SK-N-SH (cell line): ENCODE results near the gene INO80. TPM values are rescaled to one million over a fixed set of nuclear protein-coding genes. Genes with fewer than 3 reads are reported as not detected.

Experiments
- CTCF ChIA-PET: fragments of 300-600, 350-600 bp; formaldehyde crosslinking; extraction: SDS; loops from one replicate; lab custom pipeline; 2021; lab: Yijun Ruan, JAX
- POLR2A ChIA-PET: fragments of 350-600 bp; sonication (Branson Sonifier 250); formaldehyde crosslinking; extraction: SDS; loops from one replicate; lab custom pipeline; 2020; ENCODE audit warnings: antibody characterized with exemption, inconsistent platforms; lab: Yijun Ruan, JAX
- DNase-seq: peaks from one replicate; pipeline ENCODE4 v3.0.0; 2012
- H2AFZ ChIP-seq: fragments of 200-600 bp; sonication (generic); 2 replicates; pipeline ENCODE4 v1.8.1; 2016; ENCODE audit warnings: antibody characterized with exemption, mild to moderate bottlenecking, low read depth
- H3F3A ChIP-seq: fragments of 200-600 bp; sonication (generic); replicated peaks from 2 replicates; pipeline ENCODE3; 2016; ENCODE audit warnings: antibody characterized with exemption, mild to moderate bottlenecking; ENCODE audit not compliant: insufficient read depth
- H3K27ac ChIP-seq, 2 experiments: fragments of 200-500 bp in 1 of 2; fragments of 200-600 bp in 1 of 2; sonication (Bioruptor generic) in 1 of 2; sonication (generic), shearing (Covaris generic) in 1 of 2; 2 replicates each; pipeline versions ENCODE4 v1.5.1 to v1.6.1; 2014 to 2016; ENCODE audit warnings: low read depth in 2 of 2, inconsistent platforms in 1 of 2, low read length in 1 of 2, mild to moderate bottlenecking in 1 of 2, mixed read lengths in 1 of 2
- H3K27me3 ChIP-seq: fragments of 200-600 bp; sonication (generic), shearing (Covaris generic); 2 replicates; pipeline ENCODE4 v1.6.1; 2016; ENCODE audit warnings: mixed run types; ENCODE audit not compliant: insufficient read depth
- H3K36me3 ChIP-seq, 2 experiments: fragments of 200-500 bp in 1 of 2; fragments of 200-600 bp in 1 of 2; sonication (Bioruptor generic) in 1 of 2; sonication (generic) in 1 of 2; replicated peaks in 1 of 2; 2 replicates each; pipeline versions ENCODE3 to v1.5.1; 2014 to 2016; ENCODE audit warnings: low read length in 1 of 2, mild to moderate bottlenecking in 1 of 2; ENCODE audit not compliant: insufficient read depth in 2 of 2, control insufficient read depth in 1 of 2
- H3K4me1 ChIP-seq, 2 experiments: fragments of 200-500 bp in 1 of 2; fragments of 200-600 bp in 1 of 2; sonication (Bioruptor generic) in 1 of 2; sonication (generic), shearing (Covaris generic) in 1 of 2; 2 replicates each; pipeline versions ENCODE4 v1.5.1 to v1.6.1; 2014 to 2016; ENCODE audit warnings: low read depth in 1 of 2, low read length in 1 of 2, mixed run types in 1 of 2; ENCODE audit not compliant: insufficient read depth in 2 of 2, control insufficient read depth in 1 of 2
- H3K4me2 ChIP-seq: fragments of 200-600 bp; sonication (generic), shearing (Covaris generic); 2 replicates; pipeline ENCODE4 v1.6.1; 2017; ENCODE audit warnings: mixed run types
- H3K4me3 ChIP-seq, 2 experiments: fragments of 200-500 bp in 1 of 2; fragments of 200-600 bp in 1 of 2; sonication (Bioruptor generic) in 1 of 2; sonication (generic), shearing (Covaris generic) in 1 of 2; 2 replicates each; pipeline versions ENCODE4 v1.5.1 to v1.8.1; 2014 to 2016; ENCODE audit warnings: low read depth in 2 of 2, inconsistent platforms in 1 of 2, low read length in 1 of 2, mild to moderate bottlenecking in 1 of 2, mixed read lengths in 1 of 2, moderate library complexity in 1 of 2
- H3K79me2 ChIP-seq: fragments of 200-600 bp; sonication (generic); 2 replicates; pipeline ENCODE4 v1.8.1; 2017; ENCODE audit warnings: mild to moderate bottlenecking; ENCODE audit not compliant: insufficient read depth
- H3K9ac ChIP-seq: fragments of 200-600 bp; sonication (generic); 2 replicates; pipeline ENCODE4 v1.6.1; 2017; ENCODE audit warnings: mixed run types
- H3K9me2 ChIP-seq: fragments of 200-600 bp; sonication (generic); 2 replicates; pipeline ENCODE4 v1.6.1; 2017; ENCODE audit warnings: mixed run types
- H3K9me3 ChIP-seq: fragments of 200-600 bp; sonication (generic); 2 replicates; pipeline ENCODE4 v1.6.1; 2017; ENCODE audit warnings: mixed run types, mild to moderate bottlenecking, moderate library complexity
- H4K20me1 ChIP-seq: fragments of 200-600 bp; sonication (generic); 2 replicates; pipeline ENCODE4 v1.6.1; 2017; ENCODE audit warnings: mild to moderate bottlenecking, mixed run types; ENCODE audit not compliant: insufficient read depth
- CHD2 ChIP-seq: fragments of 150-350 bp; IDR thresholded peaks from 2 replicates; pipeline ENCODE4 v1.6.1; 2018; ENCODE audit warnings: low read length; ENCODE audit not compliant: partially characterized antibody
- CTCF ChIP-seq: fragments of 200-600 bp; sonication (generic); IDR thresholded peaks from 2 replicates; pipeline ENCODE4 v1.6.1; 2017; ENCODE audit warnings: antibody characterized with exemption, mild to moderate bottlenecking, moderate library complexity
- ELF1 ChIP-seq: IDR thresholded peaks from 2 replicates; pipeline ENCODE4 v1.4.0; 2012
- FOSL2 ChIP-seq: IDR thresholded peaks from 2 replicates; pipeline ENCODE4 v1.4.0; 2012; ENCODE audit warnings: low read depth, mild to moderate bottlenecking, moderate library complexity, borderline replicate concordance
- GABPA ChIP-seq: IDR thresholded peaks from 2 replicates; pipeline ENCODE4 v1.4.0; 2012; ENCODE audit warnings: low read depth, mild to moderate bottlenecking
- IRF3 ChIP-seq: fragments of 150-350 bp; IDR thresholded peaks from 2 replicates; pipeline ENCODE4 v1.6.1; 2016; ENCODE audit warnings: mild to moderate bottlenecking, low read depth, low read length
- JUND ChIP-seq: IDR thresholded peaks from 2 replicates; pipeline ENCODE4 v1.4.0; 2012
- NRF1 ChIP-seq: IDR thresholded peaks from 2 replicates; pipeline ENCODE4 v1.6.1; 2012; ENCODE audit warnings: low read depth, mild to moderate bottlenecking, low read length
- RAD21 ChIP-seq: IDR thresholded peaks from 2 replicates; pipeline ENCODE4 v1.6.1; 2012; ENCODE audit warnings: mild to moderate bottlenecking, low read length
- REST ChIP-seq: IDR thresholded peaks from 2 replicates; pipeline ENCODE4 v1.6.1; 2012; ENCODE audit warnings: mild to moderate bottlenecking, low read depth, low read length, moderate library complexity
- RFX5 ChIP-seq: IDR thresholded peaks from 2 replicates; pipeline ENCODE4 v1.6.1; 2012; ENCODE audit warnings: mild to moderate bottlenecking, improper control_type of control experiment, low read length
- SIN3A ChIP-seq: IDR thresholded peaks from 2 replicates; pipeline ENCODE4 v1.6.1; 2012; ENCODE audit warnings: low read depth, mild to moderate bottlenecking, low read length, moderate library complexity, borderline replicate concordance
- USF1 ChIP-seq: IDR thresholded peaks from 2 replicates; pipeline ENCODE4 v1.4.0; 2012; ENCODE audit warnings: low read depth, borderline replicate concordance
- WGBS: methylation state at CpG from one replicate; pipeline ENCODE4 v1.1.6; 2017; ENCODE audit warnings: low lambda C conversion rate; 5-methylcytosine and 5-hydroxymethylcytosine counted together
- polyA plus RNA-seq, 3 experiments: library from polyadenylated mRNA; depleted of rRNA; stranded (reverse); fragments of >200 nt; gene quantifications; 2 replicates each; pipeline ENCODE4 v1.2.3, GENCODE V29; 2012

INO80 gene
- polyA plus RNA-seq, 1 of the 3 experiments (the other 2 are of a cell fraction) = 4.6 TPM

- TF ChIP-seq RAD21 (peak; percentile 50), SIN3A (peak; percentile 50; the same call in 1 of the 2 replicates), CTCF (peak; percentile 49), REST (no peak), NRF1 (no peak)
- TF ChIP-seq, all 33 proteins: peak for 10
These were observed 174.3 kb downstream of the INO80 start (continued) for GRCh38 chr15:40941528-40942336.

- Histone ChIP-seq H3K4me1 (peaks cover 7 to 26% of the 10 kb centered on the region in 2 experiments; a peak in 2 of 4 replicates), H3K36me3 (no peaks in the 10 kb centered on the region), H2AFZ (peak overlapping the region; percentile 81; the same call in 1 of the 2 replicates), H3K9me3 (no peaks in the 10 kb centered on the region), H3K27me3 (no peaks in the 10 kb centered on the region), H3K4me3 (peak overlapping the region; percentile 46 to 56), H3K27ac (peak overlapping the region; percentile 33 to 85; a peak in 3 of 4 replicates), H3K79me2 (no peaks in the 10 kb centered on the region), H3K4me2 (peak overlapping the region; percentile 76; the same call in 1 of the 2 replicates), H3K9ac (peak overlapping the region; percentile 66; the same call in 1 of the 2 replicates), H3F3A (peaks cover 16% of the 10 kb centered on the region), H4K20me1 (no peaks in the 10 kb centered on the region), H3K9me2 (no peaks in the 10 kb centered on the region)
- 33% methylated on average over 7 of the region's 7 CpGs for WGBS
- CTCF ChIA-PET = interaction anchor here (0.6 to 33.6 kb wide), 39 partner anchors 11 to 345 kb away, joined by 3 to 675 read pairs (median 5); partner anchors contain the start of genes CHAC1, DLL4 and VPS18
- POLR2A ChIA-PET = interaction anchor here (0.9 to 3.4 kb wide), 7 partner anchors 12 to 175 kb away, joined by 3 to 47 read pairs (median 4); partner anchors contain the start of genes CHAC1 and INO80
- DNase-seq = no peak
- no peak for TF ChIP-seq FOSL2
- no peak for TF ChIP-seq RAD21
- TF ChIP-seq NRF1 = no peak
- TF ChIP-seq JUND = no peak
- no peak for TF ChIP-seq GABPA
- TF ChIP-seq ELF1 = no peak
- no peak for TF ChIP-seq IRF3
- TF ChIP-seq REST = no peak
- no peak for TF ChIP-seq USF1
- no peak for TF ChIP-seq CTCF
- no peak for TF ChIP-seq CHD2
- TF ChIP-seq RFX5 = no peak
These were observed 175.0 kb downstream of the INO80 start for GRCh38 chr15:40941068-40941527.
